IMR-90 (cell line): Measurements from ENCODE around the gene NR1H4. TPM values are rescaled to one million over a fixed set of nuclear protein-coding genes. Genes with fewer than 3 reads are reported as not detected.

Experiments used
- ATAC-seq: fragments of 200-7000 bp; cut with Tn5 transposase; 2 replicates; pipeline ENCODE4 v1.9.1; 2020; ENCODE audit warnings: low read depth, mild to moderate bottlenecking, moderate library complexity
- BruUV-seq: library from RNA; stranded (reverse); fragments of 400-500 nt; replicated peaks from 2 replicates; lab custom pipeline; 2021; lab: Mats Ljungman, UMichigan
- CTCF ChIA-PET: fragments of 300-600 bp; formaldehyde crosslinking; extraction: SDS; loops from one replicate; lab custom pipeline; 2021; ENCODE audit warnings: antibody characterized with exemption; lab: Yijun Ruan, JAX
- POLR2A ChIA-PET: fragments of 300-600 bp; sonication (Branson Sonifier 250); formaldehyde crosslinking; loops from one replicate; lab custom pipeline; 2022; ENCODE audit warnings: antibody characterized with exemption; ENCODE audit not compliant: unreplicated experiment; lab: Charles Lee
- DNase-seq: peaks from one replicate; pipeline ENCODE4 v3.0.0; 2013
- H2AFZ ChIP-seq: replicated peaks from 2 replicates; pipeline ENCODE3; 2013; ENCODE audit warnings: low read length, mild to moderate bottlenecking; ENCODE audit not compliant: poor library complexity
- H2AK5ac ChIP-seq: 2 replicates; pipeline ENCODE4 v1.6.1; 2013; ENCODE audit warnings: low read depth, low read length, inconsistent platforms
- H2AK9ac ChIP-seq: replicated peaks from 2 replicates; pipeline ENCODE3; 2013; ENCODE audit warnings: mild to moderate bottlenecking, low read depth, low read length, moderate library complexity; ENCODE audit not compliant: poor library complexity
- H2BK120ac ChIP-seq: 2 replicates; pipeline ENCODE4 v1.6.1; 2013; ENCODE audit warnings: low read depth, low read length, inconsistent platforms
- H2BK15ac ChIP-seq: 3 replicates; pipeline ENCODE4 v1.6.1; 2013; ENCODE audit warnings: low read depth, low read length, inconsistent platforms
- H2BK20ac ChIP-seq: 2 replicates; pipeline ENCODE4 v1.6.1; 2013; ENCODE audit warnings: low read depth, mild to moderate bottlenecking, inconsistent platforms, low read length, moderate library complexity
- H2BK5ac ChIP-seq: 2 replicates; pipeline ENCODE4 v1.6.1; 2013; ENCODE audit warnings: mild to moderate bottlenecking, low read depth, low read length, inconsistent platforms; ENCODE audit not compliant: poor library complexity, severe bottlenecking
- H3K14ac ChIP-seq: replicated peaks from 2 replicates; pipeline ENCODE4 v1.6.1; 2013; ENCODE audit warnings: low read depth, low read length, inconsistent platforms
- H3K18ac ChIP-seq: 2 replicates; pipeline ENCODE4 v1.6.1; 2013; ENCODE audit warnings: low read depth, low read length, control low read depth
- H3K23ac ChIP-seq: 2 replicates; pipeline ENCODE4 v1.6.1; 2013; ENCODE audit warnings: low read depth, low read length, inconsistent platforms
- H3K27ac ChIP-seq: 2 replicates; pipeline ENCODE4 v1.5.1; 2013; ENCODE audit warnings: mild to moderate bottlenecking, control low read depth, low read length; ENCODE audit not compliant: insufficient read depth
- H3K27me3 ChIP-seq: 2 replicates; pipeline ENCODE4 v1.6.1; 2013; ENCODE audit warnings: low read length; ENCODE audit not compliant: control insufficient read depth, insufficient read depth
- H3K36me3 ChIP-seq: 2 replicates; pipeline ENCODE4 v1.6.1; 2013; ENCODE audit warnings: low read length, mixed read lengths; ENCODE audit not compliant: control insufficient read depth, insufficient read depth
- H3K4ac ChIP-seq: 2 replicates; pipeline ENCODE4 v1.6.1; 2013; ENCODE audit warnings: low read depth, low read length, inconsistent platforms
- H3K4me1 ChIP-seq: 2 replicates; pipeline ENCODE4 v1.6.1; 2013; ENCODE audit warnings: low read length, mixed read lengths; ENCODE audit not compliant: control insufficient read depth, insufficient read depth
- H3K4me2 ChIP-seq: 2 replicates; pipeline ENCODE4 v1.6.1; 2013; ENCODE audit warnings: low read depth, mild to moderate bottlenecking, control low read depth, low read length, moderate library complexity
- H3K4me3 ChIP-seq: 2 replicates; pipeline ENCODE4 v1.5.1; 2013; ENCODE audit warnings: low read depth, mild to moderate bottlenecking, control low read depth, low read length, moderate library complexity; ENCODE audit not compliant: insufficient read depth
- H3K56ac ChIP-seq: 2 replicates; pipeline ENCODE4 v1.6.1; 2013; ENCODE audit warnings: low read length, inconsistent platforms; ENCODE audit not compliant: insufficient read depth; ENCODE audit errors: extremely low read depth
- H3K79me1 ChIP-seq, 2 experiments: 2 replicates each; pipeline ENCODE4 v1.6.1; 2013; ENCODE audit warnings: low read length in 2 of 2, inconsistent platforms in 1 of 2, low read depth in 1 of 2
- H3K9ac ChIP-seq: 2 replicates; pipeline ENCODE4 v1.6.1; 2013; ENCODE audit warnings: low read depth, low read length, control low read depth
- H3K9me1 ChIP-seq: 2 replicates; pipeline ENCODE4 v1.6.1; 2013; ENCODE audit warnings: low read length, inconsistent platforms; ENCODE audit not compliant: insufficient read depth
- H3K9me3 ChIP-seq: 2 replicates; pipeline ENCODE4 v1.6.1; 2013; ENCODE audit warnings: low read length; ENCODE audit not compliant: control insufficient read depth, insufficient read depth
- H4K20me1 ChIP-seq: 2 replicates; pipeline ENCODE4 v1.6.1; 2013; ENCODE audit warnings: low read length, inconsistent platforms; ENCODE audit not compliant: insufficient read depth
- H4K5ac ChIP-seq: 2 replicates; pipeline ENCODE4 v1.6.1; 2013; ENCODE audit warnings: mild to moderate bottlenecking, low read depth, low read length, control low read depth
- H4K8ac ChIP-seq, 2 experiments: 2 replicates each; pipeline ENCODE4 v1.6.1; 2013; ENCODE audit warnings: low read depth in 2 of 2, low read length in 2 of 2, control low read depth in 1 of 2, inconsistent platforms in 1 of 2
- H4K91ac ChIP-seq: 2 replicates; pipeline ENCODE4 v1.6.1; 2013; ENCODE audit warnings: low read depth, low read length, inconsistent platforms; ENCODE audit not compliant: insufficient read depth
- BHLHE40 ChIP-seq: fragments of 150-350 bp; IDR thresholded peaks from 2 replicates; pipeline ENCODE4 v1.6.1; 2016; ENCODE audit warnings: mild to moderate bottlenecking, low read depth, low read length
- MAFK ChIP-seq: IDR thresholded peaks from 2 replicates; pipeline ENCODE4 v1.6.1; 2012; ENCODE audit warnings: low read depth, low read length, improper control_type of control experiment
- NFE2L2 ChIP-seq: fragments of 150-350 bp; IDR thresholded peaks from 2 replicates; pipeline ENCODE4 v1.6.1; 2016; ENCODE audit warnings: low read depth, mild to moderate bottlenecking, low read length
- whole genome bisulfite sequencing, 2 experiments: methylation state at CpG; one replicate each; pipeline versions ENCODE4 v1.1.5 to v1.1.7; 2013; ENCODE audit warnings: missing lambda C conversion rate in 2 of 2; ENCODE audit not compliant: insufficient read length in 1 of 2; ENCODE audit errors: extremely low coverage in 2 of 2; 5-methylcytosine and 5-hydroxymethylcytosine counted together
- dilution Hi-C: fragments of 300-500 bp; cut with HindIII; formaldehyde crosslinking; loops from one replicate; pipeline ENCODE4 v1.14.3; 2018; ENCODE audit warnings: low sequenced_read_pairs; ENCODE audit not compliant: unreplicated experiment
- in situ Hi-C: fragments of 300-500 bp; cut with MboI; formaldehyde crosslinking; loops from 3 replicates; pipeline ENCODE4 v1.14.3; 2019; ENCODE audit warnings: low sequenced_read_pairs, inconsistent platforms, mixed read lengths
- intact Hi-C: fragments of 100-400 bp; cut with micrococcal nuclease; formaldehyde crosslinking; loops from 2 replicates; pipeline ENCODE4 v1.10.0; 2022
- polyA plus RNA-seq, 3 experiments: library from polyadenylated mRNA; depleted of rRNA; stranded (reverse); fragments of >200 nt; gene quantifications; 2 replicates each; pipeline ENCODE4 v1.2.3, GENCODE V29; 2012; ENCODE audit warnings: low replicate concordance in 1 of 3
- total RNA-seq: library from RNA; depleted of rRNA; stranded (reverse); fragments of >200 nt; gene quantifications from 2 replicates; pipeline ENCODE4 v1.2.3, GENCODE V29; 2012

Gene NR1H4
- total and polyA plus RNA-seq, 2 of the 4 experiments (the other 2 are of a cell fraction), result not detected

GRCh38 chr12:100463661-100464060 is 10.0 kb upstream of the NR1H4 start:
- Histone ChIP-seq H3K79me1 (no peaks in the 10 kb centered on the region), H4K91ac (no peak overlapping the region), H3K23ac (no peak overlapping the region), H3K18ac (no peak overlapping the region), H2BK5ac (no peak overlapping the region), H4K8ac (no peak overlapping the region), H3K14ac (no peak overlapping the region), H3K9ac (no peak overlapping the region), H3K4me2 (no peak overlapping the region), H2AK9ac (no peak overlapping the region), H2BK15ac (no peak overlapping the region), H2AK5ac (no peak overlapping the region), H2BK20ac (no peak overlapping the region), H3K4ac (no peak overlapping the region), H3K56ac (no peak overlapping the region), H3K27ac (no peak overlapping the region), H3K9me1 (no peaks in the 10 kb centered on the region), H2BK120ac (no peak overlapping the region), H3K4me3 (no peak overlapping the region), H3K9me3 (no peaks in the 10 kb centered on the region), H3K27me3 (no peaks in the 10 kb centered on the region; the same call in 1 of the 2 replicates), H2AFZ (no peak overlapping the region), H3K4me1 (no peaks in the 10 kb centered on the region), H4K20me1 (no peaks in the 10 kb centered on the region), H3K36me3 (no peaks in the 10 kb centered on the region), H4K5ac (no peak overlapping the region)
- intact Hi-C loops (no loop called here), in situ Hi-C loops (no loop called here), dilution Hi-C loops (no loop called here)
- no CpG with 5 or more reads among the region's 1 CpG for WGBS, 2 experiments
- TF ChIP-seq MAFK, result no peak
- no peak for TF ChIP-seq NFE2L2
- no peak for TF ChIP-seq BHLHE40
- no TSS peak for BruUV-seq
- CTCF ChIA-PET, result interaction anchor here (1.6 kb wide), 1 partner anchor 91 kb away, joined by 3 read pairs; no protein-coding TSS in a partner anchor
- no peak for ATAC-seq
- POLR2A ChIA-PET, result no interaction called here
- no peak for DNase-seq
